Measurements from ENCODE around the gene TALDO1.
"Not testable (repeated sequence)": the region's sequence is repeated elsewhere in the genome, so short reads cannot be mapped to it uniquely, and the experiment has no call there.

DNA sequence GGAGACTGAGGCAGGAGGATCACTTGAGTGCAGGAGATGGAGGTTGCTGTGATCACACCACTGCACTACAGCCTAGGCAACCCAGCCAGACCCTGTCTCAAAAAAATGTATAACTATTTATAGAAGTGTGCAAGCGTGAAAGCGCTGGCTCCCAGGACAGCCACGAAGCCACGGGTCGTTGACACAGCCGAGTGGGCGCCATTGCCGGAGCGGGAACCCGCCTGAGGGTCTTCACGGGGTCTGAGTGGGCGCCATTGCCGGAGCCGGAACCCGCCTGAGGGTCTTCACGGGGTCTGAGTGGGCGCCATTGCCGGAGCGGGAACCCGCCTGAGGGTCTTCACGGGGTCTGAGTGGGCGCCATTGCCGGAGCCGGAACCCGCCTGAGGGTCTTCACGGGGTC, 12.7 kb upstream of the TALDO1 start:
- not testable (repeated sequence) for TF ChIP-seq EP300 (IDR thresholded peaks at IDR 0.05; ENCODE audit: borderline replicate concordance in 1 of 2, low read depth in 1 of 2, low read length in 1 of 2); RFX5 (IDR thresholded peaks at IDR 0.05; ENCODE audit: low read length); MEF2A (IDR thresholded peaks at IDR 0.05; ENCODE audit: borderline replicate concordance, low read depth); ZBTB33 (IDR thresholded peaks at IDR 0.05; ENCODE audit: borderline replicate concordance, low read depth); TAF1 (IDR thresholded peaks at IDR 0.05; ENCODE audit: borderline replicate concordance, low read depth, low read length); JUND (IDR thresholded peaks at IDR 0.05); POLR2AphosphoS5 (IDR thresholded peaks at IDR 0.05; ENCODE audit: low read depth, low read length); MAX (IDR thresholded peaks at IDR 0.05; ENCODE audit: low read depth)
- TF ChIP-seq, protein P1, sequence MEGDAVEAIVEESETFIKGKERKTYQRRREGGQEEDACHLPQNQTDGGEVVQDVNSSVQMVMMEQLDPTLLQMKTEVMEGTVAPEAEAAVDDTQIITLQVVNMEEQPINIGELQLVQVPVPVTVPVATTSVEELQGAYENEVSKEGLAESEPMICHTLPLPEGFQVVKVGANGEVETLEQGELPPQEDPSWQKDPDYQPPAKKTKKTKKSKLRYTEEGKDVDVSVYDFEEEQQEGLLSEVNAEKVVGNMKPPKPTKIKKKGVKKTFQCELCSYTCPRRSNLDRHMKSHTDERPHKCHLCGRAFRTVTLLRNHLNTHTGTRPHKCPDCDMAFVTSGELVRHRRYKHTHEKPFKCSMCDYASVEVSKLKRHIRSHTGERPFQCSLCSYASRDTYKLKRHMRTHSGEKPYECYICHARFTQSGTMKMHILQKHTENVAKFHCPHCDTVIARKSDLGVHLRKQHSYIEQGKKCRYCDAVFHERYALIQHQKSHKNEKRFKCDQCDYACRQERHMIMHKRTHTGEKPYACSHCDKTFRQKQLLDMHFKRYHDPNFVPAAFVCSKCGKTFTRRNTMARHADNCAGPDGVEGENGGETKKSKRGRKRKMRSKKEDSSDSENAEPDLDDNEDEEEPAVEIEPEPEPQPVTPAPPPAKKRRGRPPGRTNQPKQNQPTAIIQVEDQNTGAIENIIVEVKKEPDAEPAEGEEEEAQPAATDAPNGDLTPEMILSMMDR (IDR thresholded peaks at IDR 0.05): not testable (repeated sequence)

Data from SK-N-SH (cell line).